Suprapubic skin (tissue), 4 donors: Measurements from ENCODE around the gene NFKBIE. TPM values are rescaled to one million over a fixed set of nuclear protein-coding genes. Genes with fewer than 3 reads are reported as not detected.

Experiments used
- DNase-seq, 2 donors: peaks; one replicate each; pipeline ENCODE4 v3.0.0-alpha.2; 2019; ENCODE audit warnings: low spot score in 2 of 2
- H3K27ac ChIP-seq: fragments of 200-600 bp; sonication (generic); one replicate; pipeline ENCODE4 v1.5.1; 2019
- H3K27me3 ChIP-seq: fragments of 200-600 bp; sonication (generic); one replicate; pipeline ENCODE4 v1.5.1; 2019
- H3K36me3 ChIP-seq: fragments of 200-600 bp; sonication (generic); one replicate; pipeline ENCODE4 v1.5.1; 2019
- H3K4me1 ChIP-seq: fragments of 200-600 bp; sonication (generic); one replicate; pipeline ENCODE4 v1.5.1; 2019
- H3K4me3 ChIP-seq: fragments of 200-600 bp; sonication (generic); one replicate; pipeline ENCODE4 v1.5.1; 2019; ENCODE audit warnings: mild to moderate bottlenecking
- H3K9me3 ChIP-seq: fragments of 200-600 bp; sonication (generic); one replicate; pipeline ENCODE4 v1.5.1; 2019
- EP300 ChIP-seq: sonication (generic); formaldehyde crosslinking; IDR thresholded peaks from one replicate; pipeline ENCODE4 v1.6.1; 2017; ENCODE audit warnings: antibody characterized with exemption
- POLR2A ChIP-seq, 2 donors: fragments of 450-650 bp; IDR thresholded peaks; one replicate each; pipeline ENCODE4 v1.6.1; 2017; ENCODE audit warnings: antibody characterized with exemption in 2 of 2, mild to moderate bottlenecking in 2 of 2, moderate library complexity in 2 of 2
- POLR2AphosphoS5 ChIP-seq, 3 donors: sonication (generic); formaldehyde crosslinking; IDR thresholded peaks; one replicate each; pipeline ENCODE4 v1.6.1; 2017; ENCODE audit warnings: antibody characterized with exemption in 3 of 3
- WGBS: methylation state at CpG from one replicate; pipeline ENCODE4 v1.1.5; 2018; 5-methylcytosine and 5-hydroxymethylcytosine counted together
- total RNA-seq, 4 donors: library from RNA; depleted of rRNA; stranded (reverse); fragments of >200 nt; gene quantifications; one replicate each; pipeline ENCODE4 v1.1.0, GENCODE V29; 2016
- TF ChIP-seq, protein P1 (sequence below), 2 donors: fragments of 200-600 bp in 1 of 2; fragments of 450-650 bp in 1 of 2; sonication (generic) in 1 of 2; IDR thresholded peaks; one replicate each; pipeline ENCODE4 v1.5.1; 2016 to 2019; ENCODE audit warnings: antibody characterized with exemption in 2 of 2, mild to moderate bottlenecking in 1 of 2, moderate library complexity in 1 of 2

Gene NFKBIE
- total RNA-seq, 4 donors from 2014 or later, result 12.9 to 25.0 (median 16.1) TPM

DNA sequence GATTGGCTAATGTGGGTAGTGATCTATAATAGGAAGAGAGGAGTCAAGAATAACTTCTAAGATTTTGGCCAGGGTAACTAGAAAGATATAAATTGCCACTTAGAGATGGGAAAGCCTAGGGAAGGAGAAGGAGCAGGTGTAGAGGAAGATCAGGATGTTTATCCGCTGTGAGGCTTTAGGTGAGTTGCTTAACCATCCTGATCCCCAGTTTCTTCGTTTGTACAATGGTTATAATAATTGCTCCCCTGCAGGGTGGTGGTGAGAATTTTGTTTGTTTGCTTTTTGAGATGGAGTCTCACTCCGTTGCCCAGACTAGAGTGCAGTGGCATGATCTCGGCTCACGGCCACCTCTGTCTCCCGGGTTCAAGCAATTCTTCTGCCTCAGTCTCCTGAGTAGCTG lies 51.0 kb downstream of the NFKBIE start:
- no peak overlapping the region for H3K27ac ChIP-seq
- peaks cover 28% of the 10 kb centered on the region for H3K4me1 ChIP-seq
- TF ChIP-seq, protein P1, sequence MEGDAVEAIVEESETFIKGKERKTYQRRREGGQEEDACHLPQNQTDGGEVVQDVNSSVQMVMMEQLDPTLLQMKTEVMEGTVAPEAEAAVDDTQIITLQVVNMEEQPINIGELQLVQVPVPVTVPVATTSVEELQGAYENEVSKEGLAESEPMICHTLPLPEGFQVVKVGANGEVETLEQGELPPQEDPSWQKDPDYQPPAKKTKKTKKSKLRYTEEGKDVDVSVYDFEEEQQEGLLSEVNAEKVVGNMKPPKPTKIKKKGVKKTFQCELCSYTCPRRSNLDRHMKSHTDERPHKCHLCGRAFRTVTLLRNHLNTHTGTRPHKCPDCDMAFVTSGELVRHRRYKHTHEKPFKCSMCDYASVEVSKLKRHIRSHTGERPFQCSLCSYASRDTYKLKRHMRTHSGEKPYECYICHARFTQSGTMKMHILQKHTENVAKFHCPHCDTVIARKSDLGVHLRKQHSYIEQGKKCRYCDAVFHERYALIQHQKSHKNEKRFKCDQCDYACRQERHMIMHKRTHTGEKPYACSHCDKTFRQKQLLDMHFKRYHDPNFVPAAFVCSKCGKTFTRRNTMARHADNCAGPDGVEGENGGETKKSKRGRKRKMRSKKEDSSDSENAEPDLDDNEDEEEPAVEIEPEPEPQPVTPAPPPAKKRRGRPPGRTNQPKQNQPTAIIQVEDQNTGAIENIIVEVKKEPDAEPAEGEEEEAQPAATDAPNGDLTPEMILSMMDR (IDR thresholded peaks at IDR 0.05), result no peak
- TF ChIP-seq POLR2A (IDR thresholded peaks at IDR 0.05), result no peak
- TF ChIP-seq POLR2AphosphoS5 (IDR thresholded peaks at IDR 0.05), result no peak
- no peak for TF ChIP-seq EP300
- 95% methylated on average over 6 of the region's 6 CpGs for WGBS
- no peaks in the 10 kb centered on the region for H3K9me3 ChIP-seq
- H3K36me3 ChIP-seq, result no peaks in the 10 kb centered on the region
- H3K4me3 ChIP-seq, result no peak overlapping the region
- no peak for DNase-seq
- no peaks in the 10 kb centered on the region for H3K27me3 ChIP-seq

GRCh38 chr6:44211284-44211683 lies 54.1 kb downstream of the NFKBIE start:
- no peaks in the 10 kb centered on the region for H3K9me3 ChIP-seq
- H3K4me3 ChIP-seq, result no peak overlapping the region
- WGBS, result 81% methylated on average over 3 of the region's 3 CpGs
- H3K27ac ChIP-seq, result no peak overlapping the region
- no peaks in the 10 kb centered on the region for H3K36me3 ChIP-seq
- no peak for TF ChIP-seq POLR2A (IDR thresholded peaks at IDR 0.05)
- no peak for TF ChIP-seq POLR2AphosphoS5 (IDR thresholded peaks at IDR 0.05)
- TF ChIP-seq, protein P1 (IDR thresholded peaks at IDR 0.05), result no peak
- TF ChIP-seq EP300, result no peak
- H3K27me3 ChIP-seq, result no peaks in the 10 kb centered on the region
- peaks cover 3% of the 10 kb centered on the region for H3K4me1 ChIP-seq
- no peak for DNase-seq

Other genes starting within 250 kb of the NFKBIE start
- 10 to 100 TPM; 25.1 to 49.8 (median 44.0) TPM for gene MRPL14, start 138.1 kb downstream of the NFKBIE start, total RNA-seq
- 10 to 100 TPM; 71.5 to 89.0 (median 84.5) TPM for gene TMEM63B, start 138.0 kb downstream of the NFKBIE start, total RNA-seq
- 1 to 10 TPM in 2 of 4 donors, under 1 TPM in 2; 0.45 to 2.5 (median 1.2) TPM for gene CAPN11, start 106.7 kb downstream of the NFKBIE start, total RNA-seq
- gene MYMX, start 48.6 kb downstream of the NFKBIE start, total RNA-seq, result not detected
- 100 to 1,000 TPM in 1 of 4 donors, 10 to 100 TPM in 3; 61.7 to 133 (median 75.3) TPM for gene SLC29A1, start 42.0 kb downstream of the NFKBIE start, total RNA-seq
- gene HSP90AB1, start 18.4 kb downstream of the NFKBIE start, total RNA-seq, result 100 to 1,000 TPM; 450 to 830 (median 678) TPM
- 10 to 100 TPM; 26.2 to 38.5 (median 30.9) TPM for gene SLC35B2, start 8.0 kb downstream of the NFKBIE start, total RNA-seq
- gene TMEM151B, start 4.9 kb upstream of the NFKBIE start, total RNA-seq, result under 1 TPM in 2 of 4 donors, not detected in 2; 0.10 to 0.15 TPM
- 10 to 100 TPM; 13.9 to 17.7 (median 16.4) TPM for gene AARS2, start 47.8 kb upstream of the NFKBIE start, total RNA-seq
- not detected for gene SPATS1, start 77.1 kb upstream of the NFKBIE start, total RNA-seq
- 10 to 100 TPM; 12.3 to 16.6 (median 15.4) TPM for gene CDC5L, start 122.2 kb upstream of the NFKBIE start, total RNA-seq